ENCODE results near the gene GLCE.

DNA sequence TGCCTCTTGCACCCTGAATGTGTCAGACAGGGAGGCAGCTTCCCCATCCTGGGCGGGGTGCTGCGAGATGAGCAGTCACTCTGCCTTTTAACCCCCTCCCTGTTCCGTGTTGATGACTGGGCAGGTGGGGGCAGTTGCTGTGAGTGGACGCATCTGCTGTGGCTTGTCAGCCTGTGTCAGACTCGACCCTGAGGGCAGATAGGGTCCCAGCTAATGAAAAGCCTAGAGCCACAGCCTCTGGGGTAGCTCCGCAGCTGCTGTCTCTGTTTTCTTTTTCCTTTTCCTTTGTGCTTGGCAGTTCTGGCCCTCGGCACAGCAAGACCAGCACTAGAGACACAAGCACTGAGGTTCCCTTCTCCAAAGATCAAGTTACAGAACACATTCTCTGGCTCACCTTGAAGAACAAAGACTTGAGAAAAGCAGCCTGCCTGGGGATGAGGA lies 43.0 kb upstream of the GLCE start:
- TF ChIP-seq, protein P1, sequence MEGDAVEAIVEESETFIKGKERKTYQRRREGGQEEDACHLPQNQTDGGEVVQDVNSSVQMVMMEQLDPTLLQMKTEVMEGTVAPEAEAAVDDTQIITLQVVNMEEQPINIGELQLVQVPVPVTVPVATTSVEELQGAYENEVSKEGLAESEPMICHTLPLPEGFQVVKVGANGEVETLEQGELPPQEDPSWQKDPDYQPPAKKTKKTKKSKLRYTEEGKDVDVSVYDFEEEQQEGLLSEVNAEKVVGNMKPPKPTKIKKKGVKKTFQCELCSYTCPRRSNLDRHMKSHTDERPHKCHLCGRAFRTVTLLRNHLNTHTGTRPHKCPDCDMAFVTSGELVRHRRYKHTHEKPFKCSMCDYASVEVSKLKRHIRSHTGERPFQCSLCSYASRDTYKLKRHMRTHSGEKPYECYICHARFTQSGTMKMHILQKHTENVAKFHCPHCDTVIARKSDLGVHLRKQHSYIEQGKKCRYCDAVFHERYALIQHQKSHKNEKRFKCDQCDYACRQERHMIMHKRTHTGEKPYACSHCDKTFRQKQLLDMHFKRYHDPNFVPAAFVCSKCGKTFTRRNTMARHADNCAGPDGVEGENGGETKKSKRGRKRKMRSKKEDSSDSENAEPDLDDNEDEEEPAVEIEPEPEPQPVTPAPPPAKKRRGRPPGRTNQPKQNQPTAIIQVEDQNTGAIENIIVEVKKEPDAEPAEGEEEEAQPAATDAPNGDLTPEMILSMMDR (IDR thresholded peaks at IDR 0.05), result no peak
- TF ChIP-seq POLR2A (IDR thresholded peaks at IDR 0.05), result no peak

Measured in Peyer's patch (tissue), 4 donors.